NCI-H2227 treated with DMSO at 0.1 percent for 48 hours (cell line): ENCODE results near the gene MAGEF1.
"Not testable (repeated sequence)": the region's sequence is repeated elsewhere in the genome, so short reads cannot be mapped to it uniquely, and the experiment has no call there.

ENCODE experiments used
- DNase-seq: peaks from one replicate; lab custom pipeline; 2025; lab: John Stamatoyannopoulos, UW

Gene MAGEF1

DNA sequence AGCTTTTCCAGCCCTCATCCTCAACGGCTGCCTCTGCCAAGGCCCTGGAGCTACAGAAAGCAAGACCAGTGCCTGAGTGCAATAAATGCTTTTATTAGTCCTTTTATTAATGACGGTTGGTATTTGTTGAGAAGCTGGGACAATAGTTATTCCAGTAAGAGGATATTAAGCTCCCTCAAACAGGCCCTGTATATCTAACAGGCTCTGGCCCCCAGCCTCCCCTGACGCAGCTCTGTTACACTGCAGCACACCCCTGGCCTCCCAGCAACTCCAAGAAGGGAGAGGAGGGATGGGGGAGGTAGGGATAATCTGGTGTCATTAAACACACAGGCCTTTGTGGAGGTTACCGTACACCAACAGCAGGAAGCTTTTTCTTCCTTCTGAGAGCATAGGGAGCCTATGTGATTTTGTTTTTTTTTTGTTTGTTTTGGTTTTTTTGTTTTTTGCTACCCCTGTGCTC is 30.8 kb upstream of the MAGEF1 start:
- DNase-seq: peak; percentile 31

DNA sequence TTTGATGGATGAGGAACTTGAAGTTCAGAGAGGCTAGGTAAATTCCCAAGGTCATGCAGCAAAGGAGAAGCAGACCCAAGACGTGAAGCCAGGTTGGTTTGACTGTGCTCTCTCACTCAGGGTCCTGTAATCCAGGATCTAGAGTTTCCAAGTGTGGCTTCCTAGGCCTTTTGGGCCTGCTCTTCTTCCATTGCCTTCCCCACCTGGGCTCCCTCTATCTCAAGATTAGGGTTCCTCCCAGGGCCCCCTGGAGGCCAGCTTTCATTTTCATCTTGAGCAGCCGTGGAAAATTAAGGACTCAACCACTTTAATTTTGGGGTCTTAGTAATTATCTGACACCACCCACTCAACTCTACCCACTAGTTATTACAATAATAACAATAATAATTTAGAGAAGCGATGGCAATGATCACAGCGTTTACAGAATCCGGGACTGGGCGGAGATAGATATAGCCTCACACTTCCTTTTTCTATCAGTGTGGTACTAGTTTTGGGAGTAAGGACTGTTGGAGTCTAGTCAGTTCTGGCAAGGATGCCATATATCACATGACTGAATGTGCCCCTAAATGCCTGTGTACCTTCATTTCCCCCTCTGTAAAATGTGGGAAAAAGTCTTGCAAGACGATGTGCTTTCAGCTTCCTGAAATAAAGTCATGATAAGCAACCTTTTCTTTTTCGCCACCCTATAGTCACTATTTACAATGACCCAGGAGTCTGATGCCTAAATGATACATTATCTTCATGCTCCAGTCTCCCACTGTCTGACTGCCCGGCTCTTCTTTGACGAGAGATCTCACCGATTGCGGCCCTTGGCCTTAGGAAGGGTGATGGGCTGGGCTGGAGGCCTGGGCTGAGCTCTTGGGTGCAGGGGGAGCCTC is 30.2 kb upstream of the MAGEF1 start:
- DNase-seq: peak; percentile 6

DNA sequence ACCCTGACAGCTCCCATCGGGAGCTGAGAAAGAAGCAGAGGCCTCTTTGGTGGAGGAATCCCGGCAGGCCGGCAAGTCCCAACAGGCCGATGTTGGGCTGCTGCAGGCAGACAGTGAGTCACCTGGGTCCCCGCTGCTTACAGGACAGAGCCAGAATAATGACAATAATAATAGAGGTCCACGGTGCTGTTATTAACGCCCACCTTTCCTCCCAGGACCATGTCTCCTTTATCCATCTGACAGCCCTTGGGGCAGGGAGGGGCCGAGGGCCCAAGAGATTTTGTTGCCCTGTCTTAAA is 29.3 kb upstream of the MAGEF1 start:
- peak; percentile 16 for DNase-seq

DNA sequence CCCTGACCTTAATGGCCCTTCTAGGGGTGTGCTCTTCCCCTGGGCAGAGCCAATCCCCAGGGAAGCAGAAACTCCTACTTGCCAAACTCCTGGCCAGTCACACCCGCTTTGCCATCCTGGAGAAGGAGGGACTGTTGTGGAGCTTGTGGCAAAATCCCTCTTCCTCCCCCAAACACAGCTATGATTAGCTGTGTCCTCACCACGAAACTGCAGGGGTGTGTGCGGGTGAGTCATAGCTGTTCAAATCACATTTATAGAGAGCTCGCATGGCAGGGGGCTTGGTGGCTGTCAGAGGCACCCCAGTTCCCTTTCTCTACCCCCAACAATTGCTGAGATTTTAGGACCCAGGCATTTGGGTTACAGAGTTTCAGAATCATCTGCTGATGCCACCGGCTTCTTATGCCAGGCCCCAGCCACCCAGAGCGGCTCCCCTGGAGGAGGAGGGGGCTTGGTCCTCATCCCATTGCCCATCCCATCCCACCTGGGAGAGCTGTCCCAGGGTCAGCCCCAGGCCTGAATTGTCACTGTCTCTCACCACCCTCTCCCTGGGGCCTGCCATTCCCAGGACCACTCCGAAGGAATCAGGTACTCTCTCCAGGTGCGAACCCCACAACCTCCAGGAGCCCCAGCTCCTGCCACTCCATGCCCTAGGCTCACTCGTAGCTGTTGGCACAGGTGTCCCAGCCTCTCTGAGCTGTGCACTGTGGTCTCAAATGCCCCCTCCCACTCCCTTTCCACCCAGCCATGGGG is 28.8 kb upstream of the MAGEF1 start:
- no peak for DNase-seq

DNA sequence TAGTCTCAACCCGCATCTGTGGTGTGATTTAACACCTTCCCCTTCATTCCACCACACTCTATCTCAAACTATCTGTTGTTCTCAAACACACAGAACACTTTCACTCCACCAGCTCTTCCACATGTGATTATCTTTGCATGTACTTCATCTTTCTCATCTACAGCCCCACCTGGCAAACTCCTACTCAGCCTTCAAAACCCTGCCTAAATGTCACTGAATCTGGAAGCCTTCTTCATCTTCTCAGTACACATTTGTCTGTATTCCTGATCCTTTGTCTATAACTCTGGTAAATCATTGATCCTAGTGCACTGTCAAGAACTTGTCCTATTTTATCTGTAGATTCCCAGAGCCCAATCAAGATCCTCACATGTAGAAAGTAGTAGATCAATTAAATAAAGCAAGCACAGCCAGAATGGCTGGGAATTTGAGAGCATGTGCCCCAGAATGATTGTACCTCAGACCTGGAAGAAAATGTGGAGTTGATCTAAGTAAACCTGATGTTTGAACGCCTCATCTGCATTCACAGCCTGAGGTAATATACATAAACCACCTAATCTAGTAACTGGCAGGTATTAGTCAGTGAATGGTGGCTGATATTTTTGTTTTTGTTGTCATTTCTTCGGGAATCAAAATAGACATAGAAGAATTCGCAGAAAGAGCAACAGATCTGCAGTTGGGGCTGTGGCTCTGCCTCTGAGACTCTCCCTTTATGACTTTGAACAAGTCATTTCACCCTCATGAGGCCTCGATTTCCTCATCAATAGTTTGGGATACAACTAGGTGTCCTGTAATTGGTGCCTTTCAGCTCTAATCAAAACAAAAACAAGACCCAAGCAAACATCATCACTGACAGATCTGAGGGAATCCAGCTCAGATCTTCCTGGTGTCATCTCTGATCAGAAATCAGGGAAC is 28.0 kb upstream of the MAGEF1 start:
- DNase-seq: no peak

DNA sequence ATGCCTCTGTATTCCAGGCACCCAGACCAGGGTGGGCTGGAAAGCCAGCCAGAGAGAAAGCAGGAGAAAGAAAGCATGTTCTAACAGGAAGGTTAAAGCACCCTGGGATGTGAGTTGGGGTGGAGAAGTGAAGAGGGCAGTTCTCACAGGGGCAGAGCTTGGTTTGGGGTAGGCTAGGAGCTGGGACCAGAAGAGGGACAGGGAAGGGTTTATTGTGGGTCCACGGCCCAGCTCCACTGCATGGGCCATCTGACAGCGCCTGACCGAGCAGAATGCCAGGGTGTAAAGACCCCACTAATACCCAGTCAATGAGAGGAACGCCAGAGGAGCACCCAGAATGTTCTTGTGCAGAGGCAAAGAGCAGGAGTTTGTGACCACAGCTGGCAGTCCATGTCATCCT is 27.1 kb upstream of the MAGEF1 start:
- DNase-seq: no peak

DNA sequence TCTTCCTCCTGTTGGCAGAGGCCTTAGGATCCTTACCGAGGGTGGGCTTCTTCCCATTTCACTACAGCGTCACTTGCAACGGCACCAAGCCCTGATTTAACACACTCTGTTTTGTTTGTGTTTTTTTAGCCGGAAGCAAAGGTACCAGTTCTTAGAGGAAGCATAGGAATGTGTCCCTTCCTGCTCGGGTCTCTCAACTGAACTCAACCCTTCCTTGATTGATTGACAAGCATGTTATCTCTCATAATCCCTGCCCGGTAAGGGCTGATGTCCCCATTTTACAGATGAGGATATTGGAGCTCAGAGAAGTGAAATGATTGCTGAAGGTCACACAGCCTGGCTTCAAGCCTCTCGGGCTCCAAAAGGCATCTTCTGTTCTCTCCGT is 26.6 kb upstream of the MAGEF1 start:
- DNase-seq: no peak

DNA sequence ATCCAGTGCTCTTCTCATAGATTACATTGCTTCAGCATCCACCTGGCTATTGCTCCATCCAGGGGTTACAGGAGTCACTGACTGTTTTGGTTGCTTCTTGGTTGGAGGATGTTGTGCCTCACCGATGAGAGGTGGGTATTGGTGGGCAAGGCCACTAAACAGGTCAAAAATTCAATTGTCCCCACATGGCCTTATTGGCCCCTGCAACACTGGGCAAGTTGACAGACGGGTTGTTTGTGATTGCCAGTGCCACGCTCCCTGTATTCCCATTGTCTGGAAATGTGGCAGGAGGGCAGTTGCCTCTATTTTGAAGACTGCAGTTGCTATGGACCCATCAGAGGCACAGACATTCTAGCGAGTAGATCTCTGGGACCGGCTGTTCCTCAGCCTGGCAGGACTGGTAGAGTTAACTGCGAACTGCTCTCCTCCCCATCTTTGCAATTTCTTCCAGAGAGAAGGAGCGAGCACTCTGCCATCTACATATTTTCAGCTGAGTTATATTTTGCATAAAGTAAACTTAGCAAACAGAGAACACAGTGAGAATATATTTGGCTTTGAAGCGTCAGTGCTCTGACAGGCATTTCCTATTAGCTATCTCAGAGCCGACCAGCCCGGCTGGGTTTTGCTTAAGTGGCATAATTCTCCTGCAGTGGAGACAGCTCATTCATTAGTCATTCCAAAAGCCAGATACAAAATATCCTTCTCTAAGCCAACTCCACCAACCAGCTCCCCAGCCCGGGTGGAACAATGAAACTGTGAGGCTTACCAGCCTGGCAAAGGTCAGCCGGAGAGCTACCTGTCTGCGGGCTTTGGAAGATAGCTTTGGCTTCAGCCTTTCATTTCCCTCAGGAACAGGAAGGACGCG is 26.0 kb upstream of the MAGEF1 start:
- no peak for DNase-seq

DNA sequence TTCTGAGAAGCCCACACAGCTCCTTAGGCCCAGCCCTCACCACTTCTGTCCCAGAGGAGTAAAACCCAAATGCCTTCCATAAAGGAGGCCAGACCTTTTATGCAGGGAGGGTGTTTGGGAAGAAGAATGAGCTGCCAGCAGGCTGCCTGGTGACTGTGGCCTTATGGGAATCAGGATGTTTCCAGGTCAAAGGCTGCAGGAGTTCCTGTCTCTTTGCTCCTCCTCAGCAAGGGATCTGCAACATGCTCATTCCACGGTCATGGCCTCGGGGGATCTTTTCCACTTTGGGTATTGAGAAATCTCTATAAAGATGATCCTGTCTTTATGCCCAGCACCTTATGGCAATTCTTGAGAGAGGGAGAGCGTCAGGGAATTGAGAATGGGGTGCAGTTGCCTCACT is 25.2 kb upstream of the MAGEF1 start:
- DNase-seq: no peak

DNA sequence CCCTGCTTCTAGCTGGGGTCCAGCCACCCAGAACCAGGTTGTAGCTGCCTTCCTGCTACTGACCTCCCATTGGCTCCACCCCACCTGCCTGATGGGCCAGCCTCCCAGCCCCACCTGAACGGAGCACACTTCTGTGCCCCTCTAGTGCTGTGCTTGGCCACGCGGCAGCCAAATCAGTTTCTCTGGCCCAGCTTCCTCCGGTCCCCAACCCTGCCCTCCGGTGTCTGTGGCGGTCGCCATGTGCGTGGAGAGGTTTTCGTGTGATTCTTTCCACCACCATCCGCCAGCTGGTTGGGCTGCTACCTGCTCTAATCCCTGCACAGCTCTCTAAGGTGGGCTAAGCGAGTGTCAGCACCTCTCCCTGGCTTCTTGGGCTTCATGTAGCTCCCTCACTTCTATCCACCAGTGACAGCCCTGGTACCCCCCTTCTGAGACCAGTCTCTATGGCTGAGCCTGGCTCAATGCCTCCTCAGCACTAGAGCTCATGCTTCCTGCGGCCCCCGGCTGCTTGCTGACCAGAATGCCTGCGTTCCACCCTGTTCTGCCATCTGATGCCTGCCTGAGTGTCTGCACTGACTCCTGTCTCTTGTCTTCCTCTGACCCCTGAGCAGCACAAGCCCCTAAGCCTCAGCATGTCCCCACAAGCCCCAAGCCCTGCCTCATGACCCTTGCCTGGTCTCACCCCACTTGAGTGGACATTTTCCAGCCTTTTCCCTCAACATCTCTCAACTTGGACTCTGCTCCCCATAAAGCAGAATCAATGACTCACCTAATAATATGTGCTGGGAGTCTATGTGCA is 23.2 kb upstream of the MAGEF1 start:
- no peak for DNase-seq

DNA sequence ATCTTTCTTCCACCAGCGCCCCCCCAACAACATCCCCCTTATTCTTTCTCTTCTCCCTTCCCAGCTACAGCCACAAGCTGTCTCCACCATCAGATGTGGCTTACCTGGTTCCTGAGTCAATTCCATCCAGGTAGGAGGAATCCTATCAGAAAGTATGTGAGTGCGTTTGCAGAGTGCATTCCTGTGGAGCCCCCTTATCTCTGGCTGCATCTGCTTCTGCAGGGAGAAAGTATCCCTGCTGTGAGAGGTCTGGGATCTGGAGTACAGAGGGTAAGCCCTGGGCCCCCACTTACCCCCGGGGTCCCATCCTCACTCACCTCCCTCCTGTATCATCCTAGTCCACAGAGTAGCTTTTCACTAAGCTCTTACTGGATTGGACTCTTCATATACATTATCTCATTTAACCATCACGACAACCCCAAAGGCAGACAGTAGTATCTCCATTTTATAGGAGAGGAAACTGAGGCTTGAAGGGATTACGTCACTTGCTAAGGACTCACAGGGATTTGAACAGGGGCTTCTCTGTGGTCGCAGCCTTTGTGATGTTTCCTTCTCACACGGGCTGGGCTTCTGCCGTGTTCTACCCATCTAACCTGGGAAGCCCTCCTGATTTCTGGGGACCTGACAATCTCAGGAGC is 22.2 kb upstream of the MAGEF1 start:
- no peak for DNase-seq

DNA sequence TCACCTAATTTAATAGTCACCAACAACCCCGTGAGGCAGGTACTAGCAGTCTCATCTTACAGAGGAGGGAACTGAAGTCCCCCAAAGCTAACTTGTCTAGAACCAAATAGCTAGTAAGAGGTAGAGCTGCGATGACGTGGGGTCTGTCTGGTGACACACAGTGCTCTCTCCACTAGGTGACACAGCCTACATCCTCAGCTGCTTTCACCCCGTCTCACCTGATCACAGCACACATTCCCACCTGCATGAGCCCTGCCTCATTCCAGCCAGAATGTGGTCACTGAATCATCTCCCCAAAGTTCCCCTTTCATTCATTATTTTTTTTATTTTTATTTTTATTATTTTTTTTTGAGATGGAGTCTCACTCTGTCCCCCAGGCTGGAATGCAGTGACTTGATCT is 21.3 kb upstream of the MAGEF1 start:
- DNase-seq: no peak

DNA sequence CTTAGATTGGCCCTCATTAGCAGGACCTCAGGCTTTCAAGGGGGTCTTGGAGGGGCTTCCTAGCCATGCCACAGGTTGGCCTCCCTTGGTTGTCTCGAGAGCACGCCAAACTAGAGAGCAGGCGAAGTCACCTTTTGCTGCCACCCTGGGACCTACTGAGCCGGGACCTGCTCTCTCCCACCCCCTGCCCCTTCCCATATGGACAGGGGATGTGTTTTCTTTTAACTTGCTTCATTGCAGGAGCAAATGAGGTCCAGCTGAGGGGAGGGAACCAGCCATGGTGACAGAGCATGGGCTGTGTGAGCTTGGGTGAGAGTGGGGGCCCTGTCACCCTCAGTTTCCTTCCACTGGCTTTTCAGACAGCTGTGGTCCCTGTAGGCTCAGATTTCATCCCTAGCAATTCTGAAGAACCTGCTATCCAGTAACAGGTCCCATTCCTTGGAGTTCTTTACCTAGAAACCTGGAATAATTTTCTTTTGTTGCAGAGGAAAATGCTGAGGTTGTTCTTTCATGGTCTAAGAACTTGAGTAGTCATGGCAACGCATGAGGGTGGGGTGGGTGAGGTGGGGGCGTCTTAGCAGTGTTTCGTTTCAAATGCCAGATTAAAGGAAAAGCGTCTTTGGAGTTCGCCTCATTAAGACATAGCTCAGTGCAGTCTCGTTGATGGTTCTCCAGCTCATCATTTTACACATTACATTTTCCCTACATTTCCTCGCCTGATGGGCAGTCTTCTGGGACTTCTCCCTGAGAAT is 20.1 kb upstream of the MAGEF1 start:
- no peak for DNase-seq

DNA sequence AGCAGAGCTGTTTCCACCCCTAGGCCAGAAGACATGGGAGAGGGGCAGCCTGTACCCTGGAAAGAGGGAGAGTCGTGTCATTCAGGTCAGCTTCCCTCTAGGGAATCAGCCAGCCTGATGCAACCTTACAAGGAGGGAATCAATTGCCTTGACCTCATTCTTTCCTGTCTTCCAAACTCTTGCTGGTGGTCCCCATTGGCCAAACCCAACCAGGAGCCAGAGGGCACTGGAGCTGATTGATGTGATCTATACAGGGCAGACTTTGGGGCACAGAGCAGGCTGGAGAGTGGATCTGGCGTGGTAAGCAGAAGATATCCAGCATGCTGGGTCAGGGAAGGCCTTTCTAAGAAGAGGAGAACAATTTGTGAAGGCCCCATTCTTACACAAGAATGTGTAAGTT is 19.1 kb upstream of the MAGEF1 start:
- DNase-seq: no peak

DNA sequence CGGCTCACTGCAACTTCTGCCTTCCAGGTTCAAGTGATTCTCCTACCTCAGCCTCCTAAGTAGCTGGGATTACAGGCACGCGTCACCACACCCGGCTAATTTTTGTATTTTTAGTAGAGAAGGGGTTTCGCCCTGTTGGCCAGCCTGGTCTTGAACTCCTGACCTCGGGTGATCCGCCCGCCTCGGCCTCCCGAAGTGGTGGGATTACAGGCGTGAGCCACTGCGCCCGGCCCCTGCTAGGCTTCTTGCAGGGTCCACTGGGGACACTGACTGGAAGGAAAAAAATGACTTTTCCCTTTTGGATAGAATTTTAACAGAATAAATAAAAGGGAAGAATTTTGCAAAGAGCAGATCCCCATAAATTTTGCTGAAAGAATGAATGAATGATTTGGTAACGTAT is 17.3 kb upstream of the MAGEF1 start:
- not testable (repeated sequence) for DNase-seq

DNA sequence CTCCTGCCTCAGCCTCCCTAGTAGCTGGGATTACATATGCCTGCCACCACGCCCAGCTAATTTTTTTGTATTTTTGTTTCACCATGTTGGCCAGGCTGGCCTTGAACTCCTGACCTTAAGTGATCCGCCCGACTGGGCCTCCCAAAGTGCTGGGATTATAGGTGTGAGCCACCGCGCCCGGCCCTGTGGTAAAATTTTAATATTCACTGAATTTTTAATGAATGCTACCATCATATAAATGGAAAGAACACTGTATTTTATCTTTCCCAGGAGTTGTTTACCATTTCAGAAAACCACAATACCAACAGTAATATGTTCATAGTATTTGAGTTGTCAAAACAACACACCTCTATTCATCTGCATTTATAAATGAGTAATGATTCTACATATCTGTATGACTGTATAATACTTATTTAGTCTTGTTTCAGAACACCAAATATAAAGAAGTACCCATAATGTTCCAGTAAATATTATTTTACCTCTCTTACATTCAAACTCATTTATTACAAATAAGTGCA is 16.2 kb upstream of the MAGEF1 start:
- DNase-seq: no peak

DNA sequence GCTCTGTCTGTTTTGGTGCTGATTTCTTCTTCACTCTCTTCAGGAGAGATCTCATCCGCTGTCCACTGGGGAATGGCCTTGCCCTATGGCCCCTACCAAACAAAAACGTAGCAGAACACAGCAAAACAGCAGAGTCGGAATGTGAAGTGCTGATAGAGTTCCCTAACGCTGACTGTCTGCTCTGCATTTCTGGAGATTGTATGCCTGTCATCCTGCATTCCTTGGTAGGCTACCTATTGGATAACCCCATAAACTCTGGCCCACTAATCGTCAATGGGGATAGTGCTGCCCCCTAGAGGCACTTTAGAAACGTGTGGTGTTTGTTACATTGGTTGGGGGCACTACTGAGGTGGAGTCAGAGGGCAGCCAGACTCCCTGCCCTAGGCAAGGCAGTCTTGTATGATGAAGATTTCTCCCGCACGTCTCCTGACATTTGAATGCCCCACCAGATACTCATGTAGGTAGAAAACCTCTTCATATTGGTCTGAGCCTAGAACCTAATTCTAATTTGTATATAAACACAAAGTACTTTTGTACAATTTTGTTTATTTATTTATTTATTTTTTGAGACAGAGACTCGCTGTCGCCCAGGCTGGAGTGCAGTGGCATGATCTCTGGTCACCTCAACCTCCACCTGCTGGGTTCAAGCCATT is 15.6 kb upstream of the MAGEF1 start:
- no peak for DNase-seq

DNA sequence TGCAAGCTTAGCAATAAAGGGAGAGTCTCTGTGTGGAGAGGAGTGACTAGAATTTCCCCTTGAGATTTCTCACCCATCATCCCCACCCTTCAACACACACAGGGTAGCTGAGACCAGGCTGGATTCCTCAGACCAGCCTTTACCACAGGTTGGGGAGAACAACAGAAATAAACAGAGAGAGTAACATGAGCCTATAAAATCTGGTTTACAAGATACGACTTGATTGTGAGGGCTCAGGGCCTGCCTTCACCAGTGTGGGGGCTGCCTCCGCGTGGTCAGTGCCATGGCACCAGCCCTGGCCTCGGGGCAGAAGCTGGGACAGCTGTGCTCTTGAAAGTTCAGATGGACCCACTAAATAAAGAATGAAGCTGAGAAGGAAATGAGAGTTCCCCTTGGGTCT is 14.6 kb upstream of the MAGEF1 start:
- no peak for DNase-seq
